ENCODE results near the gene ANKRD39. TPM values are rescaled to one million over a fixed set of nuclear protein-coding genes. Genes with fewer than 3 reads are reported as not detected.

ANKRD39 gene
- total and polyA plus RNA-seq, 10 donors = 13.6 to 32.2 (median 20.4) TPM

GRCh38 chr2:96882906-96883305, 25.1 kb upstream of the ANKRD39 start:
- Histone ChIP-seq H3K4me1 (peaks cover 33 to 93% (median 61%) of the 10 kb centered on the region in 6 donors), H3K36me3 (no peaks in the 10 kb centered on the region), H3K27me3 (replicated peaks in 1 of 7) (peaks cover 0 to 16% (median 0%) of the 10 kb centered on the region in 7 donors), H3K27ac (peak overlapping the region; percentile 19 to 79 (median 69)), H3K9me3 (no peaks in the 10 kb centered on the region), H3K4me3 (no peak overlapping the region)
- intact Hi-C loops (cut with DNase I; ENCODE audit: low total_unique reads) = no loop called here
- peak; percentile 76 for DNase-seq
- no peak for TF ChIP-seq POLR2A (IDR thresholded peaks at IDR 0.05)
- peak; percentile 33 to 55 (median 53) for TF ChIP-seq POLR2AphosphoS5 (IDR thresholded peaks at IDR 0.05)
- no peak for TF ChIP-seq CTCF (IDR thresholded peaks at IDR 0.05 in 8 of 11, conservative IDR thresholded peaks at IDR 0.05 in 3 of 11)
- WGBS, 5 donors = 55 to 85% (median 80%) methylated on average over 8 of the region's 8 CpGs

GRCh38 chr2:96882230-96882629, 24.4 kb upstream of the ANKRD39 start:
- Histone ChIP-seq H3K9me3 (no peaks in the 10 kb centered on the region), H3K4me3 (no peak overlapping the region), H3K4me1 (peaks cover 34 to 93% (median 61%) of the 10 kb centered on the region in 6 donors), H3K36me3 (no peaks in the 10 kb centered on the region), H3K27me3 (replicated peaks in 1 of 7) (peaks cover 0 to 16% (median 0%) of the 10 kb centered on the region in 7 donors), H3K27ac (peak overlapping the region; percentile 19 to 79 (median 69))
- intact Hi-C loops (cut with DNase I; ENCODE audit: low total_unique reads) = no loop called here
- WGBS, 5 donors = 64 to 77% (median 72%) methylated on average over 9 to 12 of the region's 12 CpGs
- no peak for DNase-seq
- TF ChIP-seq POLR2AphosphoS5 (IDR thresholded peaks at IDR 0.05) (no peak), POLR2A (IDR thresholded peaks at IDR 0.05) (no peak), CTCF (IDR thresholded peaks at IDR 0.05 in 8 of 11, conservative IDR thresholded peaks at IDR 0.05 in 3 of 11) (no peak)

- 59 to 75% (median 71%) methylated on average over 10 of the region's 10 CpGs for WGBS, 5 donors
- H3K27ac ChIP-seq = peak overlapping the region in 7 of 8 donors; percentile 51 to 79 (median 71)
- no peak for DNase-seq
These were observed 23.8 kb upstream of the ANKRD39 start for GRCh38 chr2:96881349-96882195.

GRCh38 chr2:96880891-96881273, 23.1 kb upstream of the ANKRD39 start:
- H3K9me3 ChIP-seq = no peaks in the 10 kb centered on the region
- peaks cover 35 to 93% (median 63%) of the 10 kb centered on the region in 6 donors for H3K4me1 ChIP-seq
- 78 to 88% (median 84%) methylated on average over 6 of the region's 6 CpGs for WGBS, 5 donors
- peaks cover 0 to 16% (median 0%) of the 10 kb centered on the region in 7 donors for H3K27me3 ChIP-seq (replicated peaks in 1 of 7)
- H3K4me3 ChIP-seq = no peak overlapping the region
- intact Hi-C loops (cut with DNase I; ENCODE audit: low total_unique reads) = no loop called here
- no peaks in the 10 kb centered on the region for H3K36me3 ChIP-seq
- no peak for DNase-seq
- peak overlapping the region in 5 of 8 donors; percentile 48 to 79 (median 71) for H3K27ac ChIP-seq
- no peak for TF ChIP-seq POLR2A (IDR thresholded peaks at IDR 0.05)
- no peak for TF ChIP-seq POLR2AphosphoS5 (IDR thresholded peaks at IDR 0.05)
- TF ChIP-seq CTCF (IDR thresholded peaks at IDR 0.05 in 8 of 11, conservative IDR thresholded peaks at IDR 0.05 in 3 of 11) = no peak

More at GRCh38 chr2:96881349-96882195, 23.8 kb upstream of the ANKRD39 start:
- no peak overlapping the region for H3K4me3 ChIP-seq
- H3K9me3 ChIP-seq = no peaks in the 10 kb centered on the region
- peaks cover 0 to 16% (median 0%) of the 10 kb centered on the region in 7 donors for H3K27me3 ChIP-seq (replicated peaks in 1 of 7)
- H3K36me3 ChIP-seq = no peaks in the 10 kb centered on the region
- peaks cover 36 to 93% (median 63%) of the 10 kb centered on the region in 6 donors for H3K4me1 ChIP-seq
- peak; percentile 23 to 65 (median 60) for TF ChIP-seq POLR2AphosphoS5 (IDR thresholded peaks at IDR 0.05)
- no peak for TF ChIP-seq POLR2A (IDR thresholded peaks at IDR 0.05)
- intact Hi-C loops (cut with DNase I; ENCODE audit: low total_unique reads) = no loop called here
